ENCODE data around the gene ABCC5.

ABCC5 gene

GRCh38 chr3:183975981-183976662, 41.6 kb downstream of the ABCC5 start:
- DNase-seq (ENCODE audit: low read depth): no peak
- TF ChIP-seq, protein P1, sequence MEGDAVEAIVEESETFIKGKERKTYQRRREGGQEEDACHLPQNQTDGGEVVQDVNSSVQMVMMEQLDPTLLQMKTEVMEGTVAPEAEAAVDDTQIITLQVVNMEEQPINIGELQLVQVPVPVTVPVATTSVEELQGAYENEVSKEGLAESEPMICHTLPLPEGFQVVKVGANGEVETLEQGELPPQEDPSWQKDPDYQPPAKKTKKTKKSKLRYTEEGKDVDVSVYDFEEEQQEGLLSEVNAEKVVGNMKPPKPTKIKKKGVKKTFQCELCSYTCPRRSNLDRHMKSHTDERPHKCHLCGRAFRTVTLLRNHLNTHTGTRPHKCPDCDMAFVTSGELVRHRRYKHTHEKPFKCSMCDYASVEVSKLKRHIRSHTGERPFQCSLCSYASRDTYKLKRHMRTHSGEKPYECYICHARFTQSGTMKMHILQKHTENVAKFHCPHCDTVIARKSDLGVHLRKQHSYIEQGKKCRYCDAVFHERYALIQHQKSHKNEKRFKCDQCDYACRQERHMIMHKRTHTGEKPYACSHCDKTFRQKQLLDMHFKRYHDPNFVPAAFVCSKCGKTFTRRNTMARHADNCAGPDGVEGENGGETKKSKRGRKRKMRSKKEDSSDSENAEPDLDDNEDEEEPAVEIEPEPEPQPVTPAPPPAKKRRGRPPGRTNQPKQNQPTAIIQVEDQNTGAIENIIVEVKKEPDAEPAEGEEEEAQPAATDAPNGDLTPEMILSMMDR (IDR thresholded peaks at IDR 0.05; ENCODE audit: control insufficient read depth, insufficient read depth, low read depth, low read length, missing control alignments): no peak
- H3K4me3 ChIP-seq (ENCODE audit: control insufficient read depth, low read depth, low read length): no peak overlapping the region

DNA sequence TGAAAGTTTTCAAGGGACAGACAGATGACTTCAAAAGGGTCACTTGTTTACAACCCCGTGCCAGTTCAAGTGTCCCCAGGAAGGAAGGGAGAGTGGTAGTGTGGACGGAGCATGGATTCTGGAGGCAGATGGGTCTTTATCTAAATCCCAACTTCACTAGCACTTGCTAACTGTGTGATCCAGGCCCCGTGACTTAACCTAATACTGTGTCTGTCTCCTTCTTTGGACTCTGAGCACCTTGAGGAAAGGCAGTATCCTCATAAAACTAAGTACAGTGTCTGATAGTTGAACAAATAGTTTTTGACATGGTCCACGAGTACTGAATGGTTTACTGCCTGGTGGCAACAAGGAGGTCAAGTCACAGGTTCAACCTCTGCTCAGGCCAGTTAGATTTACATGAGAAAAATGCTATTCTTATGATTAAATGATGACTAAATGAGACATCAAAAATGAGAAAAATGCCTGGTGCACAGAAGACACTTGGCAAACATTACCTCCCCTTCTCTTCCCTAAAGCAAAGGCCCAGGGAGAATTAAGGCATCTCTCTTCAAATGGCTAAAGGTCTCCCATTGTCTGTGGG, 48.9 kb downstream of the ABCC5 start:
- TF ChIP-seq, protein P1 (IDR thresholded peaks at IDR 0.05; ENCODE audit: control insufficient read depth, insufficient read depth, low read depth, low read length, missing control alignments): no peak
- no peak for DNase-seq (ENCODE audit: low read depth)
- H3K4me3 ChIP-seq (ENCODE audit: control insufficient read depth, low read depth, low read length): no peak overlapping the region

DNA sequence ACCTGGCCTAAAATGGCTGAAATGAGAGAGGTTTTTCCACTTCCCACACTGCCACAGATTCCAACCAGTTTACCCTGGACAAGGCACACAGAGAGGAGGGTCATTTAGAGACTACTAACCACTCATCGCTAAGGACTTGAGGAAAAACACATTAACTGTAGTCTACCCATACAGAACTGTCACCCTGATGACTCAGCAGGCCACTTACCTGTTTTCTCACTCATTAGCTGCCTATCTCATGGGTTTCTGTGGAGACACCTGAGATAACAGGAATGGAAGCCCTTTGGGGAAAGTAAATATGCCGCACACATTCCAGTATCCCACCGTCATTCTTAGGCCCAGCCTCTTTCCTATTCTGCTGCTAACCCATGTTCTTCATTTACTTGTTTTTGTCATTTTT, 50.0 kb downstream of the ABCC5 start:
- H3K4me3 ChIP-seq (ENCODE audit: control insufficient read depth, low read depth, low read length): no peak overlapping the region
- DNase-seq (ENCODE audit: low read depth): no peak

DNA sequence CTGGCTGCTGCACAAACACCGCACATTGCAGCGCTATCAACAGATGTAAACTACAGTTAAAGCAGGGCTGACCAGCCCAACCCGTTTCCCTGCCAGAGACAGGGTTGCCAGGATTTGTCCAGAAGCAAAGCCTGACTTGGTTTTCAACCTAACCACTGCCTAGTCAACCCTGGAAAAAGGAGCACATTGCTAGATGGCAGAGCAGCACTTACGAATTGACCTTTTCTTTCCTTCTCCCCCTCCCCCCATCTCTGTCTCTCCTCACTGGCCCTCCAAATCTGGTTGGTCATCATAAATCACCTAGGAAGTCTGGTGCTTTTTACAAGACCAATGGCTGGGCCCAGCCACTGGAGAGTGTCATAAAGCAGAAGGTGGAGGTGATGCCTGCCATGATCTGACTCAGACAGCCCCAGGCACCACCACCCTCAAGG, 51.3 kb downstream of the ABCC5 start:
- TF ChIP-seq, protein P1 (IDR thresholded peaks at IDR 0.05; ENCODE audit: control insufficient read depth, insufficient read depth, low read depth, low read length, missing control alignments): no peak
- H3K4me3 ChIP-seq (ENCODE audit: control insufficient read depth, low read depth, low read length): no peak overlapping the region
- no peak for DNase-seq (ENCODE audit: low read depth)

More for the DNA sequence above, 50.0 kb downstream of the ABCC5 start:
- TF ChIP-seq, protein P1 (IDR thresholded peaks at IDR 0.05; ENCODE audit: control insufficient read depth, insufficient read depth, low read depth, low read length, missing control alignments): no peak

DNA sequence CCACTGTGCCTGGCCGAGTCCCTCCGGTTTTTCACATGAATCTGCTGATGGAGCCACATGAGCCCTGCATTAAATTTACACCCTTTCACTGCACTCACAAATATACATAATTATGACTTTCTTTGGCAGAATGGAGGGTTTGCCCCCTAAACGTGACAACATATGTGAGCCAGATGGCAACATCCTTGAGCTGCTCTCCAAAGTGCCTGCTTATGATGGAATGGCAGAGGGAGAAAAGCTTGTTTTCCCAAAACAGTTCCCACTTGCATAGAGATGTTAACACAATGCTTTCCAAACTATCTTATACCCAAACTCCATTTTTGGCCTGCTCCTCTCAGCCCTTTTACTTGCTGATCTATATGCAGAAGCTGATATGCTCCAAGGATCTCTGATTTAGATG, 54.9 kb downstream of the ABCC5 start:
- H3K4me3 ChIP-seq (ENCODE audit: control insufficient read depth, low read depth, low read length): no peak overlapping the region
- DNase-seq (ENCODE audit: low read depth): no peak
- TF ChIP-seq, protein P1 (IDR thresholded peaks at IDR 0.05; ENCODE audit: control insufficient read depth, insufficient read depth, low read depth, low read length, missing control alignments): no peak

- no peak for DNase-seq (ENCODE audit: low read depth)
- TF ChIP-seq, protein P1 (IDR thresholded peaks at IDR 0.05; ENCODE audit: control insufficient read depth, insufficient read depth, low read depth, low read length, missing control alignments): no peak
- H3K4me3 ChIP-seq (ENCODE audit: control insufficient read depth, low read depth, low read length): no peak overlapping the region
These were observed 58.5 kb downstream of the ABCC5 start for GRCh38 chr3:183959214-183959613.
